SK-N-SH treated with all-trans-retinoic acid at 6 μM for 48 hours (cell line): ENCODE results near the gene PLEKHG4.

Source experiments
- ARNTL ChIP-seq: fragments of 450-650 bp; formaldehyde crosslinking; IDR thresholded peaks from 2 replicates; pipeline ENCODE4 v1.5.0; 2020; ENCODE audit warnings: low read depth, mild to moderate bottlenecking, moderate library complexity, borderline replicate concordance
- CSDC2 ChIP-seq: fragments of 250-450 bp; sonication (Bioruptor Pico); IDR thresholded peaks from 2 replicates; pipeline ENCODE4 v1.5.0; 2020; ENCODE audit warnings: mild to moderate bottlenecking, moderate library complexity
- ESRRG ChIP-seq: fragments of 250-450 bp; sonication (Bioruptor Pico); IDR thresholded peaks from 2 replicates; pipeline ENCODE4 v1.6.1; 2021; ENCODE audit warnings: mild to moderate bottlenecking
- GLIS3 ChIP-seq: fragments of 250-450 bp; sonication (Bioruptor Pico); IDR thresholded peaks from 2 replicates; pipeline ENCODE4 v1.5.0; 2020; ENCODE audit warnings: mild to moderate bottlenecking, moderate library complexity
- OSR1 ChIP-seq: fragments of 250-450 bp; sonication (Bioruptor Pico); IDR thresholded peaks from 2 replicates; pipeline ENCODE4 v1.8.0; 2022; ENCODE audit warnings: moderate library complexity, mild to moderate bottlenecking, inconsistent platforms
- PATZ1 ChIP-seq: fragments of 250-450 bp; sonication (Bioruptor Pico); IDR thresholded peaks from 2 replicates; pipeline ENCODE4 v1.8.0; 2020; ENCODE audit warnings: mild to moderate bottlenecking, moderate library complexity, borderline replicate concordance
- POU6F1 ChIP-seq: fragments of 250-450 bp; sonication (Bioruptor Pico); IDR thresholded peaks from 2 replicates; pipeline ENCODE4 v1.8.0; 2021; ENCODE audit warnings: low read depth, mild to moderate bottlenecking, moderate library complexity, borderline replicate concordance
- SNAI2 ChIP-seq: fragments of 250-450 bp; sonication (Bioruptor Pico); IDR thresholded peaks from 2 replicates; pipeline ENCODE4 v1.5.0; 2020; ENCODE audit warnings: mild to moderate bottlenecking, moderate library complexity
- TSHZ2 ChIP-seq: fragments of 250-450 bp; sonication (Bioruptor Pico); IDR thresholded peaks from 2 replicates; pipeline ENCODE4 v1.5.0; 2020; ENCODE audit warnings: mild to moderate bottlenecking, moderate library complexity
- ZFP3 ChIP-seq: fragments of 250-450 bp; sonication (Bioruptor Pico); IDR thresholded peaks from 2 replicates; pipeline ENCODE4 v1.5.0; 2020; ENCODE audit warnings: mild to moderate bottlenecking, moderate library complexity
- ZFP30 ChIP-seq: fragments of 450-650 bp; formaldehyde crosslinking; IDR thresholded peaks from 2 replicates; pipeline ENCODE4 v1.5.0; 2022; ENCODE audit warnings: mild to moderate bottlenecking, moderate library complexity
- ZNF565 ChIP-seq: fragments of 450-650 bp; formaldehyde crosslinking; conservative IDR thresholded peaks from 2 replicates; pipeline ENCODE4 v1.5.0; 2020; ENCODE audit warnings: low read depth, mild to moderate bottlenecking, moderate library complexity
- ZNF70 ChIP-seq: fragments of 450-650 bp; formaldehyde crosslinking; IDR thresholded peaks from 2 replicates; pipeline ENCODE4 v1.5.0; 2020; ENCODE audit warnings: mild to moderate bottlenecking, moderate library complexity
- TF ChIP-seq, protein P1 (sequence below): fragments of 250-450 bp; sonication (Bioruptor Pico); IDR thresholded peaks from 2 replicates; pipeline ENCODE4 v1.5.1; 2020; ENCODE audit warnings: low read depth, mild to moderate bottlenecking, moderate library complexity

DNA sequence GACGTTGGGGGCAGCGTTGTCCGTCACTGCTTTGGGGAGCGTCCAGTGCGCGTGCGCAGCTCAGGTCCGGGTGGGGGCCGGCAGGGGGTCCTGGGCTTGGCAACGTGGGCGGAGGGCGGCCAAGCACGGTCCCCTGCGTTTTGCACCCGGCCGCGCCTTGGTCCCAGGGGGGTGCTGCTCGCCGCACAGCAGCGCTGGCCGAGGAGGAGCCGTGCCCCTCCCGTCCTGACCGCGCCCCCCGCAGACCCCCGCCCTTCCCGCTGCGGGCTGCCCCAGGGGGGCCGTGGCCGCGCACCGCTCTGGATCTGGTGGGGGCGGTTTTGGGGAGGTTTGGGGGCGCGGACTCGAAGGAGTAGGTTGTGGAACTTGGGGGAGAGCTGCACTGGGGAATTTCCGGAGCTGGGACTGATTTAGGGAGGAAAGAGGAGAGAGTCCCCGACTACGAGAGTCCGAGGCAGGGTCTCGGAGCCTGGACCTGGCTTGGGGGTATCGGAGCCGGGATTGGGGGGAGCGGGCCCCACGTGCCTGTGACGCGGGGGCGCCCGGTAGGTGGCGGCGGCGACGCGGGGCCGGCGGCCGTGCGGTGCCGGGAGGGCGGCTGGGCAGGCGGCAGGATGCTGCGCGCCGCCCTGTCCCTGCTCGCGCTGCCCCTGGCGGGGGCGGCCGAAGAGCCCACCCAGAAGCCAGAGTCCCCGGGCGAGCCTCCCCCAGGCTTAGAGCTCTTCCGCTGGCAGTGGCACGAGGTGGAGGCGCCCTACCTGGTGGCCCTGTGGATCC lies 30.7 kb upstream of the PLEKHG4 start, which contains the start of gene SLC9A5:
- no peak for TF ChIP-seq PATZ1 (CRISPR knock-in tag)
- TF ChIP-seq, protein P1, sequence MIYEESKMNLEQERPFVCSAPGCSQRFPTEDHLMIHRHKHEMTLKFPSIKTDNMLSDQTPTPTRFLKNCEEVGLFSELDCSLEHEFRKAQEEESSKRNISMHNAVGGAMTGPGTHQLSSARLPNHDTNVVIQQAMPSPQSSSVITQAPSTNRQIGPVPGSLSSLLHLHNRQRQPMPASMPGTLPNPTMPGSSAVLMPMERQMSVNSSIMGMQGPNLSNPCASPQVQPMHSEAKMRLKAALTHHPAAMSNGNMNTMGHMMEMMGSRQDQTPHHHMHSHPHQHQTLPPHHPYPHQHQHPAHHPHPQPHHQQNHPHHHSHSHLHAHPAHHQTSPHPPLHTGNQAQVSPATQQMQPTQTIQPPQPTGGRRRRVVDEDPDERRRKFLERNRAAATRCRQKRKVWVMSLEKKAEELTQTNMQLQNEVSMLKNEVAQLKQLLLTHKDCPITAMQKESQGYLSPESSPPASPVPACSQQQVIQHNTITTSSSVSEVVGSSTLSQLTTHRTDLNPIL (CRISPR knock-in tag) = no peak
- TF ChIP-seq CSDC2 = no peak
- no peak for TF ChIP-seq SNAI2 (CRISPR knock-in tag)
- TF ChIP-seq ZNF565 (CRISPR knock-in tag) = no peak
- TF ChIP-seq ZNF70 (CRISPR knock-in tag) = no peak
- TF ChIP-seq TSHZ2 = no peak
- no peak for TF ChIP-seq ARNTL (CRISPR knock-in tag)
- TF ChIP-seq ESRRG = no peak
- no peak for TF ChIP-seq ZFP30 (CRISPR knock-in tag)
- no peak for TF ChIP-seq POU6F1 (CRISPR knock-in tag)
- TF ChIP-seq OSR1 = no peak
- no peak for TF ChIP-seq ZFP3 (CRISPR knock-in tag)
- no peak for TF ChIP-seq GLIS3 (CRISPR knock-in tag)
